Activated CD4-positive, CD25-positive, alpha-beta regulatory T cell treated with anti-CD3 and anti-CD28 coated beads, Interleukin-2, amount 50 U/mL, for 16 hours (primary cell): Measurements from ENCODE around the gene RAB11FIP4.

Source experiments
- DNase-seq: peaks from one replicate; pipeline ENCODE4 v3.0.0-alpha.2; 2020; ENCODE audit warnings: low read depth, low spot score

RAB11FIP4 gene

DNA sequence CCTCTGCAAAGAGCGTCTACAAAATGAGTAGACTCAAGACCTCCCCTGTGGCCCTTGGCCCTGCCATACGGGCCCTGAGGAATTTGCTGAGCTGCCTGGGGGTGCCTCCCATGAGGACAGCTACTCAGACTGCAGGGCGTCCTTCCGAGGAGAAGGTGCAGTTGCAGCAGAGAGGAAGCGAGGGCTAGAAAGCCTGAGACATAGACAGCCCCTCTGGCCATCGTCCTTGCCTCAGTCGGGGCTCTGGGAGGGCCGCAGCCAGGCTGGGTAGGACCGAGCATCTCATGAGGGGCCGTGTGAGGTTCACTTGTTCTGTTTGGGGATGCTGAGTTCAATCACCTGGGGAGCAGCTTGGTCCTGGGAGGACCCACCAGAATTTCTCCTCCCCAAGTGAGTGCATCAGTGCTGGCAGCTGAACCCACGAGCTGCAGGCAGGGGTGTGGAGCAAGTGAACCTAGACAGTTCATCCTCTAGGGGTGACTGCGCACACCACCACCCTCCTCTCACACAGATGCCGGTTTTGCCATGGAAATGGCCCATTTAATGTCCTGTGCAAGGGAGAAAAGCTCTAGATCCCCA lies 20.3 kb downstream of the RAB11FIP4 start:
- no peak for DNase-seq

DNA sequence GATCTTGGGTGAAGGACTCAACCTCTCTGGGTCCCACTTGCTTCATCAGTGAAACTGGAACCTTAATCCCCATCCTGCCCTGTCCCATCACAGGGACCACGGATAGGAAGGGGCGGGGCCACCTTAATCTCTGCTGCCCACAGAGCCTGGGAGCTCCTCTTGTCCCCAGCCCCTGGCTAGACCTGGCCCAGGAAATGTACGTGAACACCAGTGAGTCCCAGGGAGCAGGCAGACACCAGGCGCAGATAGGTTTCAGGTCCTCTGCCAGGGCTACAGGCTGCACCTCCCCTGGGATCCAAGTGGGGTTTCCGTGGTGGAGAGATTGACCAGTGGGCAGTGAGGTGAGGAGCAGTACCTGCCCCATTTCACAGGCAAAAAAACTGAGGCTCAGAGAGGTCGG lies 21.0 kb downstream of the RAB11FIP4 start:
- no peak for DNase-seq

DNA sequence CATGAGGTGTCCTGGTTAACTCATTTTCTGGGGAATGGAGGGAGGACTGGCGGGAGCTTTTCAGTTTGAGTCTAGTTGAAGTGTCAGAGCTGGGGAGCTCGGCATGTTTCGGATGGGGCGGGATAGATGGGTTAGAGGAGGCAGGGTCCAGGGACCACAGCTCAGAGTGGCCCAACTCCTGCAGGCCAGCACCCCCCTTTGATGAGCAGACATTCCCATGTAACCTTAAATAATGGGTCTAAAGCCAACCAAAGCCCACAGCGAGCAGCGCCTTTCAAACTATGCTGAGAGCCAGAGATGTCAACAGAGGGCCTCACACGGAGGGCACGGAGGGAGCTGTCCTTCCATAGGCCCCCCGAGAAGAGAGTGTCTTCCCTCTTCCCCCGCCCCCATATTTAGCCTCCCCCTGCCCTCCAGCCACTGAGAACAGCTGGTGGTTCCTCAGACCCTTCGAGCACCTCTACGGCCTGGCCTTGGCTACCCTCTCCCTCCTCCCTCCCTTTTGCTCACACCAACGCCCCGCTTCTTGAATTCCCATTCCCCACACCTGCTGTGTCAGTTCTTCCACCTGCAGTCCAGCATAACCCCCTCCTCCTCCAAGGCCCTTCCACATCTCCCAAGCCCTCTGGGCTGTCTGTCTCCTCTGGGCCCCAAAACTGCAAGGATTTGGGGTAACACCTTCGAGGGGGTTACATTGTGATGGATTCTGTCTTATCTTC lies 21.8 kb downstream of the RAB11FIP4 start:
- DNase-seq, result no peak

DNA sequence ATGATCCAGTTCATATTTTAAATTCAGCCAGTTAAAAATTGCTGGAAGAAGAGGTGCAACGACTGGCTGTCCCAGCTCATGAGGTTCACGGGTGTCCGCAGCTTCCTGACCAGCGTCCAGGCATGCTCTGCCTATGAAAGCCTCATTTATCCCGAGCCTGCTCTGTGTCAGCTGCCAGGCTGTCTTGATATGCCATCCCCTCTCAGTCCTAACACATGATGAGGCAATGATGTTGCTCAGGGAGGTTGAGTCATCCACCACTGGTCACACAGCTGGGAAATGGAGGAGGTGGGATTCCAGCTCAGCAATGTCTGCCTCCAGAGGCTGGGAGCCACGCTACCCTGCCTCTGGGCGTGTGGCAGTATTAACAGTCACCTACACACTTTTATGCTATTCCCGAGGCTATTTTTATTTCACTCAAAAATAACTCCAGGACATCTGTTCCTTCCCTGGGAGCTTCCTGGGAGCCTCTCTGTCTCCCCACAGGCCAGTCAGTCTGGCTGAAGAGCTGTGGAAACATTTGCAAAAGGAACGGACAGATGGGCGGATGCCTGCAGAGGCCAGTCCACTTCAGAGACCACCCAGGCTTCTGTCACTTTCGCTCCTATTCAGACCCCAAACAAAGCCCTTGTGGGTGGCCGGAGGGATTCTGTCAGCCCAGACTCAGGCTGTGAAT lies 22.5 kb downstream of the RAB11FIP4 start:
- no peak for DNase-seq

DNA sequence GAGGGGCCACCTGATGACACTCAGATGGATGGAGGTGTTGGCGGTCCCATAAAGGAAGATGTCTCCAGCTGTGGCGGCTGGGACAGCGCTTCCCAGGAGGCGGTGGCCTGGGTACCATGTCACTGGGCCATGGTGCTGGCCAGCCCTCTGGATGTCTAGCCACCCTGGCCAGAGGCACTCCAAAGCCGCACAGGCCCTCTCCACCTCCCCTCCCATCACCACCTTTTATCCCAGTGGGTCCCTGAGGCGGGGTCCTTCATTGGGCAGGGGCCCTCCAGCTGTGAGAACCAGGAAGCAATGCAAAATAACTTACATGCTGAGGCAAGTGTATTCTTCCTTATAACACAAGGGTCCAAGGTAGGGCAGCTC lies 23.1 kb downstream of the RAB11FIP4 start:
- no peak for DNase-seq

DNA sequence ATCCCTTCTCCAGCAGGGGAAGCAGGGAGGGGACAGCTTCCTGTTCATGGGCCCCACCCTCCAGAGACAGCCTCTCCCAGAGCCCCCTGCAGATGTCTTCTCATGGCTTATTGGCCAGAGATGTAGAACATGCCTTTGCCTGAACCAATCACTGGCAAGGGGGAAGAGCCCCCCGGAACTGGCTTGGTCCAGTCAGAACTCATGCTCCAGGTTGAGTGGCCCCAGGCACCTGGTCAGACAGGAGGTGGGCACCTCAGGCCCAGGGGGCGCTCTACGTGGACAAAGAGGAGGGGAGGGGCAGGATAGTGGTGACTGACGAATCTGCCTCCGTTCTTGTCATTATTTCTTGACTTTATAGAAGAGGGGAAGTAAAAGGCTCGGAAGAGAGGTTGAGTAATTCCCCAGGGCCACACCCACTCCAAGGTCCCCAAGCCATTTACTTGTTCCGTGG lies 23.6 kb downstream of the RAB11FIP4 start:
- no peak for DNase-seq

DNA sequence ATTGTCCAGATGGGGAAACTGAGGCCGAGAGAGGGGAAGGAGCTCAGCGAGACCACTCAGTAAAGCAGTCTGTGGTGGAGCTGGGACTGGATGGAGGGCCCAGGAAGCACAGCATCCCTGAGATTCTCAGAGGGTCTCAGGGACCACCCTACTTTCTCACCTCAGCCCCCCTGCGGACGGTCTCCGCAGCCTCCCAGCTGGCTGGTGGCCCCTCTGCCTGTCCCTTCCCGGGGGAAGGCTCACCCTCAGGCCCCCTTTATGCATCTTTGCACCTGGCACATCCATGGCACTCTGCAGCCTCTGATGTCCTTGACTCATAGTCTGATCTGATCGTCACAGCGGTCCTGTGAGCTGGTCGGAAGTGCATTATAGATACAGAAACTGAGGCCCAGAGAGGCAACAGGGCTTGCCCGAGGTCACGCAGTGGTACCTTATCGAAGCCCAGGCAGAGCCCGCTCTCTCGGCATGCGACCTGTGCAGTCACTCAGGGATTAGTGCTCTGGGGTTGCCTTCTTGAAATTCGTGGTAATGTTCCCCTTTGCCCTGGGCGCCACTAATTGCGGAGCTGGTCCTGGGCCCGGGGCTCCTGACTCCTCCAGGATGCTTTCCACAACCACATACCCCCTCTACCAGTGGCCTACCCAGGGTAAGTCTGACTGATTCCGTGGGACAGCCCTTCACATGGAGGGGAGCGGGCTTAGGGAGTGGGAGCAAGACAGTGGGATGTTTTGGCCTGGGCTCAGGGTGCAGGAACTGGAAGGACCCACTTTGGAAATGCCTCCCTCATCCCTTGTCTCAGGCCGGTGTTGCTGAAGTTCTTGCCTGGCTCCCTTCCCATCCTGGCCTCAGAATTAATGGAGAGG lies 24.4 kb downstream of the RAB11FIP4 start:
- DNase-seq, result no peak

DNA sequence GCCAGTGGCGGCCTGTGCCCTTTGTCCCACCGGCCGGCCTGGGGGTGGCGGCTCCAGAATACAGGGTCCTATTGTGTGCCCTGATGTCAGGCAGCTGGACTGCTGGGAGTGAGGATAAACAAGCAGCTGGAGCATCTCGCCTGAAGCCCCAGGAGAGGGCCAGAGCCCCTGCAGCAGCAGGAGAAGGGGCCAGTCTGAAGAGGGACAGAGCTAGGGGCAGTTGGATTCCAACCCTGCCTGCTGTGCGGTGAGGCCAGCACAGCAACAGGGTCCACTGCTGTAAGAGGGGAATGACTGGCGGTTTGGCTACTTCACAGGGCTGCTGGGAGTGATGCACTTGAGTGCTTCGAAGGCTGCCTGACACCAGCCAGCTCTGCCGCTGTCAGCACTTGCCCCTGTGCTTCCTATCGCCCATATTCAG lies 25.0 kb downstream of the RAB11FIP4 start:
- DNase-seq, result no peak

DNA sequence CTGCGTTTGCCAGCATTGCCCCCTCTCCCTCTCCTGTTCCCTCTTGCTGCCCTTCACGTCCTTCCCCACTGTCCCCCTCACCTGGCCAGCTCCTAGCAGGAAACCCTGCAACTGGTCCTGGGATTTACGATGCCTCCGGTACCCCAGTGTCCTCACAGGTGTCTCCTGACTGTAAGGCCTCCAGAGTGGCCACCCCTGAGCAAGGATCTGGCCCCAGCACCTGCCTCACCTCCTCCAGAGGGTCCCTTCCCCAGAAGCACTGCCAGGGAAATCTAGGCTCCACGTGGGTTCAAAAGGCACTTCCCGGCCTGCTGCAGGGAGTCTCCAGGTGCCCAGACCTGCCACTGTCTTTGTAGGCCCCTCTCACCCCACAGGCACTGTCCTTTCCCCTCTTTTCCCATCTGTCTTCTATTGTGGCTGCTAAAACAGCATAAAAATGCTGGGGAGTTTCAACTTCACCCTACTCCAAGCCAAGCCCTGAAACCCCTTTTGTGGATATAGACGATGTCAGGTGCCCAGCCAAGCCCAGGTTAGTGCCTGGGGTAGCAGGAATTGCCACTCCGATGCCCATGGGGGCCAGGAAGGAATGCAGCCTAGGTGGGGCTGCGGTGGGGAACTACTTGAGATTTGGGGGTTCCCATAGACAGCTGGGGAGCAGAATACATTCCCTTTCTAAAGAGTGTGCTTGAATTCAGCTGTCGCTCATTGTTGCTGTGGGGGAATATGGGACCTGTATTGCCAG lies 25.7 kb downstream of the RAB11FIP4 start:
- no peak for DNase-seq

DNA sequence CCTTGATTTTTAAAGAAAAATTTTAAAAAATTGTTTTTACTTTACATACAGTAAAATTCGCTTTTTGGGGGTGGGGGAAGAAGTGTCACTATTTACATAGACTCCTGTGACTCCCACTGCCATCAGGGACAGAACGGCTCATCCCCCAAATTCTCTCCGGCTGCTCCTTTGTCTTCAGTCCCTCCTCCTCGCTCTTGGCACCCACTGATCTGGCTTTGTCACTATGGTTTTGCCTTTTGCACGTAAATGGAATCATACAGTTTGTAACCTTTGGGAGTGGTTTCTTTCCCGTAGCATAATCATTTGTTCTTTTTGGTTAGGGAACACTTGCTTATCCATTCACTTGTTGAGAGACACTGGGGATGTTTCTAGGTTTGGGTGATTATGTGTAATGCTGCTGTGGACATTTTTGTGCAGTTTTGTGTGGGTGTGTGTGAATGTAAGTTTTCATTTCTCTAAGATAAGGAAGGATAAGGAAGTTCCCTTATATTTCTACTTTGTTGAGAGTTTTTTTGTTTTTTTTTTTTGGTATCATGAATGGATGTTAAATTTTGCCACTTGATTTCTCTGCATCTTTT lies 27.4 kb downstream of the RAB11FIP4 start:
- DNase-seq, result no peak

DNA sequence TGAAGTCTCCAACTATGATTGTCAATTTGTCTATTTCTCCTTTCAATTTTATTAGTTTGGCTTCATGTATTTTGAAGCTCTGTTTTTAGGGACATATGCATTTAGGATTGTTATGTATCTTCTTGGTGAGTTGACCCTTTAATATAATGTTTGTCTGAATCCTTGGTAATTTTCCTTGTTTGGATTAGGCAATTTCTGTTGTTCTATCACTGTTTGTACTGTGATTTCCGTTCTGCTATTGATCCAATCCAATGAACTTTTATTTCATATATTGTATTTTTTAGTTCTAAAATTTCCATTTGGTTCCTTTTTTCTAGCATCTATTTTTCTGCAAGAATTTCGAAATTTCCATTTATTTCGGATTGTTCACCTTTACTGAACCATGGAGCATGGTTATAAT lies 31.0 kb downstream of the RAB11FIP4 start:
- no peak for DNase-seq

DNA sequence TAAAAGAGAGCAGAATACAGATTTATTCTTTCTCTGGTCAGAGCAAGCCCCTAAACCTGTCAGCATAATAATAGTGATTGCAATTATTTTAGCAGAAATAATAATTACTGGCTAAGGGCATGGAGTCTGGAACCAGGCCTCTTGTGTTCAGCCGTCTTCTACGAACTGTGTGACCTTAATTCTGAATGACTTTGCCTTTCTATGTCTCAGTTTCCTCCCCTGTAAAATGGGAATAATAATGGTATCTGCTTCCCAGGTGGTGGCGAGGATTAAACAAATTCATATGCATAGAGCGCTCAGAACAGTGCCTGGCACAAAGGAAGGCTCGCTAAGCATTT lies 33.4 kb downstream of the RAB11FIP4 start:
- no peak for DNase-seq

DNA sequence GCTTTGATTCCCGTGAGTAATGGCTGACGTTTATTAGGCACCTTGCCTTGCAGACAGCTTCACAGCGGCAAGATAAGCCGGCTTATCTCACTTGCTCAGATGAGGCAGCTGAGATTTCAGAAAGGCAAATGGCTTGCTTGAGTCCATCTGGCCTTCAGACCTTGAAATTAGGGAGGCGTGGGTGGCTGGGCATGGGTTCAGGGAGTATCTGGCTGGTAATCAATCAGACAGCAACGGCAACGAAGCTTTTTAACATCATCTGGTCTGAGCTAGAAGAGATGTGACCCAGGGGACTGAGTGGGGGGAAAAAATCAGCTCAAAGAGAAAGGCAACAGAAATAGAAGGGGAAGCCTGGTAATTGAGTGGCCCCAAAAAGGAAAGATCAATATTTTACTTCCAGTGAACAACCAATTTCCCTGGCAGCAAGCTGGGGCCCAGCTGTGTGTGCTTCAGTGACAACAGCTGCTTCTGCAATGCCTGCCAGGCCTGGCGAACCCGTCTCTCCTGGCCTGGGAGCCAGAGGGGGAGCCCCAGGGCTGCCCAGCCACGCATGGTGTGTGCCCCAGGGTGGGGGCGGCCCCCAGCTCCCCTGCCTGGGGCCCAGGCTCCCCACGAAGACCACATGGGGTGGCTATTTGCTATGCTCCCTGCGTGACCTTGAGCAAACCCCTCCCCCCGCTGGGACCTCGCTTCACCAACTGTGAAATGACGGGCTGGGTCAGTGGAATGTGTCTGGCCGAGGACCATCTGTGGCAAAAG lies 34.0 kb downstream of the RAB11FIP4 start:
- DNase-seq, result no peak

DNA sequence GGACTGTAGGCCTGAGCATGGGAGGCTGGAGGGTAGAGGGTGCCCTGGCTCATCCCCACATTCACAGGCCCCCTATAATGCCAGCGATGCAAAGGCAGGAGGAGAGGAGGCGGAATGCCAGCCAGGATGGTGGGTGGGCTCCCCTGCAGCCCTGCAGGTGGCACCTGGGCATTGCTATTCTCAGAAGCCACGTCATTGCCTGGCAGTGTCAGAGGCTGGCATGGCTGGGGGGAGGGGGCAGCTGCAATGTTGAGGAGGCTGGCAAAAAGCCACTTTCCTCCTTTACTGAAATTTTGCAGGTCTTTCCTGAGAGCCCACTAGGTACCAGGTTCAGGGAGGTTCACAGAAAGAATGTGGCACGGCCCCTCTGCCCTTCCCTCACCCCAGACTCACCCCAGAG lies 36.2 kb downstream of the RAB11FIP4 start:
- no peak for DNase-seq

DNA sequence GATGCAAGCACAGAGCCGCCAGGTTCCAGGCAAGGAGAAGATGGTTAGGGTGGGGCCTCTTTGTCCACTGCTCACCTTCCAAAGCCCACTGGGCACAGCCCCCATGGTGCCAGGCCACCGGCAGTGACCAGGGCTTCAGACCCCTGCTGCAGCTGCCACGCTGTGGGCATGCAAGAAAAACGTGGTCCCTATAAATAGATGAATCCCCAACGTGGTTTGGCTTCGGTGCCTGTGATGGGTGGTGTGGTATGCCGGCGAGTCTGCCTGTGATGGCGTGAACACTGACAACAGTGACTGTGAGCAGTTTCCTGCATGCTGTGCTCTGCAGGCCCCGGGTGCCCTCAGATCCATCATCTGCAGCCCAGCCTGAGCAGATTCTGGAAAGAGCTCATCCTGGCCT lies 36.6 kb downstream of the RAB11FIP4 start:
- no peak for DNase-seq

DNA sequence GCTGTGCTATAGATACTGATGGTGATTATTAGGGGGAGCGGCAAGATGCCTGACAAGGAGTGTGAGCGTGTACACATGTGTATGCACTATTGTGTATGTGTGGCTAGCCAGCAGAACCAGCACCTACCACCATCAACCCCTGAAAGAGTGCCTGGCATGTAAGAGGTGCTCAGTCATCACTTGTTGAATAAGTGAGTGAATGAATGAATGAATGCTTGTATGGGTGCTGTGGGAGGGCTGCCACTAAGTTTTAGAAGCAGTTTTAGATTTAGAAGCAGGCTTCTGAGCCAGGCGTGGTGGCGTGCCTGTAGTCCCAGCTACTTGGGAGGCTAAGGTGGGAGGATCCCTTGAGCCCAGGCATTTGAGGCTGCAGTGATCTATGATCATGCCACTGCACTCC lies 37.0 kb downstream of the RAB11FIP4 start:
- no peak for DNase-seq

DNA sequence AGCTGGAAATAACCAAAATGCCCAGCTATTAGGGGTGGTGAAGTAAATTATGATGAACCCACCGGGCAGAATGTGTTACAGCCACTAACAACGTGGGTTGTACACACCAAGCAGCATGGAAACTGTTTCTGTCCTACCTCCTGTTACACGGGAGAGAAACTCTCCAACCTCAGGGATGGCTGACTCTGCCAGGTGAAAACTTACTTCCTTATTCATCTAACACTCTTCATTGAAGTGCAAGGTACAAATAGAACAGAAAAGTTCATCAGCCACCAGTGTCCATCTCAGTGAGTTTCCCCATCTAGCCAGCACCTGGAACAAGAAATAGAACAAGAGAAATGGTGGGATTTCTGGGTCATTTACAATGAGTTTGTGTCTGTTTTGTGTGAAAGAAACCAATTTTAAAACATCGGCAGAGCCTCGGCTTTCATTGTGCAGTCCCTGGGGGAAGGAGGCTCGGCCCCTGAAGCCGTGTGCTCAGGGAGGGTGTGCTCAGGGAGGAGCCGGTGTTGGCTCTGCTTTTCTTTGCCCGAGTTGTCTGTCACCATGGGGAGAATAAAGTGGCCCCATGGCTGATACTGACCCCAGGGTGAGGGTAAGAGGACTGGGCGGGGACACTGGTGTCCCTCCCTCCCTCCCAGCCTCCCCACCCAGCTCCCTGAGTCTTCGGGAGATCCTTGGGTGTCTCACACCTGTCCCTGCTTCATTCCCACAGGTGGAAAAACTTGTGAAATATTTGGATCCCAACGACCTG lies 39.8 kb downstream of the RAB11FIP4 start:
- no peak for DNase-seq

DNA sequence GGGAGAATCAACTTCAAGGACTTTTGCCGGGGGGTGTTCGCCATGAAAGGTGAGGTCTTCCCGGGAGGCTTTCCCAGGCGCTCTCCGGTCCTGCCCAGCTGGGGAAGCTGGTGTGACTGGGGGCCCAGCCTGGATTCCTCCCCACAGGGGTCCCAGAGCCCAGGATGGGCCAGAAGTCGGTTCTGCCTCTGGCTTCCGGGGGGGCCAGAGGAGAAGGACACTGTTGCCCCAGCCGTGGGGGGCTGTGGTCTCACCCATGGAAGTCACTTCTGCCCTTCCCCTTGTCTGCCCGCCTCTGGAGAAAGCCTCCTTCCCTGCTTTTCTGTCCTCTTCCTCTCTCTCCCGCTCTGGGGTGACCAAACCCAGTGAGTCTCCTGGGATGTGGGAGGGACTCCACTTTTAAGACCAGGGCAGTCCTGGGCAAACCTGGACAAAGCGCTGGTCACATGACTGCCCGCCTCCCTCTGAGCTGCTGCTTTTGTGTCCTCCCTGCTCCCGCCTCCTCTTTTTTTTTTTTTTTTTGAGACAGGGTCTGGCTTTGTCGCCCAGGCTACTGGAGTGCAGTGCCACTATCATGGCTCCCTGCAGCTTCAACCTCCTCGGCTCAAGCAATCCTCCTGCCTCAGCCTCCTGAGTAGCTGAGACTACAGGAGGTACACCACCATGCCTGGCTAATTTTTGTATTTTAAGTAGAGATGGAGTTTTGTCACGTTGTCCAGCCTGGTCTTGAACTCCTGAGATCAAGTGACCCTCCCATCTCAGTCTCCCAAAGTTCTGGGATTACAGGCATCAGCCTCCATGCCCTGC lies 40.6 kb downstream of the RAB11FIP4 start:
- no peak for DNase-seq
